OCI-LY1 (cell line): ENCODE data around the gene MEI1.

Experiments used
- H2AFZ ChIP-seq: fragments of 200-600 bp; sonication (generic), shearing (Covaris generic); 2 replicates; pipeline ENCODE4 v1.6.0; 2014; ENCODE audit warnings: antibody characterized with exemption, mild to moderate bottlenecking, low read length
- H3F3A ChIP-seq: fragments of 200-600 bp; sonication (generic), shearing (Covaris generic); 2 replicates; pipeline ENCODE4 v1.6.0; 2014; ENCODE audit warnings: mild to moderate bottlenecking, antibody characterized with exemption, low read length, moderate library complexity; ENCODE audit not compliant: insufficient read depth
- H3K27ac ChIP-seq: fragments of 200-600 bp; sonication (generic); 2 replicates; pipeline ENCODE4 v1.5.1; 2014; ENCODE audit warnings: low read length, mixed run types, mild to moderate bottlenecking, low read depth; ENCODE audit not compliant: poor library complexity, severe bottlenecking
- H3K27me3 ChIP-seq: fragments of 200-600 bp; sonication (generic); 2 replicates; pipeline ENCODE4 v1.6.0; 2014; ENCODE audit warnings: antibody characterized with exemption, mild to moderate bottlenecking, low read length, moderate library complexity; ENCODE audit not compliant: insufficient read depth
- H3K36me3 ChIP-seq: fragments of 200-600 bp; sonication (generic); 2 replicates; pipeline ENCODE4 v1.6.1; 2014; ENCODE audit warnings: mild to moderate bottlenecking, antibody characterized with exemption, low read length, moderate library complexity, mixed read lengths; ENCODE audit not compliant: insufficient read depth
- H3K4me1 ChIP-seq: fragments of 200-600 bp; sonication (generic); 2 replicates; pipeline ENCODE4 v1.5.1; 2014; ENCODE audit warnings: mild to moderate bottlenecking, low read length, moderate library complexity; ENCODE audit not compliant: insufficient read depth, severe bottlenecking
- H3K4me2 ChIP-seq: fragments of 200-600 bp; sonication (generic), shearing (Covaris generic); 2 replicates; pipeline ENCODE4 v1.6.1; 2014; ENCODE audit warnings: low read length
- H3K4me3 ChIP-seq: fragments of 200-600 bp; sonication (generic); 2 replicates; pipeline ENCODE4 v1.5.1; 2014; ENCODE audit warnings: low read length, low read depth, mild to moderate bottlenecking, mixed read lengths; ENCODE audit not compliant: poor library complexity, severe bottlenecking
- H3K79me2 ChIP-seq: fragments of 200-600 bp; shearing (Covaris generic); 2 replicates; pipeline ENCODE4 v1.6.1; 2016; ENCODE audit warnings: mixed run types, low read length, mixed read lengths; ENCODE audit not compliant: insufficient read depth
- H3K9ac ChIP-seq: fragments of 200-600 bp; sonication (generic), shearing (Covaris generic); 2 replicates; pipeline ENCODE4 v1.6.1; 2014; ENCODE audit warnings: mild to moderate bottlenecking, low read length, mixed read lengths
- H3K9me2 ChIP-seq: fragments of 200-600 bp; sonication (generic), shearing (Covaris generic); 2 replicates; pipeline ENCODE4 v1.6.1; 2014; ENCODE audit warnings: low read depth, mild to moderate bottlenecking, low read length, mixed read lengths
- H3K9me3 ChIP-seq: fragments of 200-600 bp; shearing (Covaris generic); 2 replicates; pipeline ENCODE4 v1.6.1; 2014; ENCODE audit warnings: low read length, mixed read lengths
- H4K20me1 ChIP-seq: fragments of 200-600 bp; sonication (generic), shearing (Covaris generic); 2 replicates; pipeline ENCODE4 v1.6.0; 2016; ENCODE audit warnings: mild to moderate bottlenecking, low read length; ENCODE audit not compliant: insufficient read depth
- EZH2 ChIP-seq: fragments of 200-600 bp; sonication (generic), shearing (Covaris generic); IDR thresholded peaks from 2 replicates; pipeline ENCODE4 v1.8.0; 2017; ENCODE audit warnings: borderline replicate concordance, mixed run types, mild to moderate bottlenecking, antibody characterized with exemption, low read length, moderate library complexity, mixed read lengths
- TF ChIP-seq, protein P1 (sequence below): fragments of 200-600 bp; sonication (generic), shearing (Covaris generic); IDR thresholded peaks from 2 replicates; pipeline ENCODE4 v1.5.1; 2017; ENCODE audit warnings: mild to moderate bottlenecking, antibody characterized with exemption, low read length, moderate library complexity, mixed read lengths

The MEI1 gene

DNA sequence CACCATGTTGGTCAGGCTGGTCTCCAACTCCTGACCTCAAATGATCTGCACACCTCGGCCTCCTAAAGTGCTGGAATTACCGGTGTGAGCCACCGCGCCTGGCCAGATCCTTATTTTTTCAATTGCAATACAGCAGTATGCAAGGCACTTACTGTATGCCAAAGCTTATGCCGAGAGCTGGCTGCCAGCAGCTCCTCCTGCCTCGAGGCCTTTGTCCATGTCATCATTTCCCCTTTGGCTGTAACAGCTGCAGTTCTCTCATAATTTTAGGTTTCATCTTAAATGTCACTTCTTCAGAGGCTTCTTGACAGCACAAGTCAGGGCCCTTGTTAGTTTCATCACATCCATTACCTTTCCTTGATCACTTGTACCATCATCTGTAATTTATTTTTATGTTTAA, 132.1 kb downstream of the MEI1 start:
- peaks cover 43% of the 10 kb centered on the region for H3K36me3 ChIP-seq
- peaks cover 34% of the 10 kb centered on the region for H3K79me2 ChIP-seq
- no peaks in the 10 kb centered on the region for H3F3A ChIP-seq
- no peaks in the 10 kb centered on the region for H4K20me1 ChIP-seq
- no peak overlapping the region for H3K4me2 ChIP-seq
- H3K9me3 ChIP-seq = peaks cover 6% of the 10 kb centered on the region; the same call in 1 of the 2 replicates
- peaks cover 33% of the 10 kb centered on the region for H3K4me1 ChIP-seq
- H3K27me3 ChIP-seq = no peaks in the 10 kb centered on the region
- H3K27ac ChIP-seq = peak overlapping the region; percentile 91
- H3K9me2 ChIP-seq = no peaks in the 10 kb centered on the region
- H2AFZ ChIP-seq = no peak overlapping the region
- H3K4me3 ChIP-seq = no peak overlapping the region
- no peak overlapping the region for H3K9ac ChIP-seq
- no peak for TF ChIP-seq EZH2
- TF ChIP-seq, protein P1, sequence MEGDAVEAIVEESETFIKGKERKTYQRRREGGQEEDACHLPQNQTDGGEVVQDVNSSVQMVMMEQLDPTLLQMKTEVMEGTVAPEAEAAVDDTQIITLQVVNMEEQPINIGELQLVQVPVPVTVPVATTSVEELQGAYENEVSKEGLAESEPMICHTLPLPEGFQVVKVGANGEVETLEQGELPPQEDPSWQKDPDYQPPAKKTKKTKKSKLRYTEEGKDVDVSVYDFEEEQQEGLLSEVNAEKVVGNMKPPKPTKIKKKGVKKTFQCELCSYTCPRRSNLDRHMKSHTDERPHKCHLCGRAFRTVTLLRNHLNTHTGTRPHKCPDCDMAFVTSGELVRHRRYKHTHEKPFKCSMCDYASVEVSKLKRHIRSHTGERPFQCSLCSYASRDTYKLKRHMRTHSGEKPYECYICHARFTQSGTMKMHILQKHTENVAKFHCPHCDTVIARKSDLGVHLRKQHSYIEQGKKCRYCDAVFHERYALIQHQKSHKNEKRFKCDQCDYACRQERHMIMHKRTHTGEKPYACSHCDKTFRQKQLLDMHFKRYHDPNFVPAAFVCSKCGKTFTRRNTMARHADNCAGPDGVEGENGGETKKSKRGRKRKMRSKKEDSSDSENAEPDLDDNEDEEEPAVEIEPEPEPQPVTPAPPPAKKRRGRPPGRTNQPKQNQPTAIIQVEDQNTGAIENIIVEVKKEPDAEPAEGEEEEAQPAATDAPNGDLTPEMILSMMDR = no peak

DNA sequence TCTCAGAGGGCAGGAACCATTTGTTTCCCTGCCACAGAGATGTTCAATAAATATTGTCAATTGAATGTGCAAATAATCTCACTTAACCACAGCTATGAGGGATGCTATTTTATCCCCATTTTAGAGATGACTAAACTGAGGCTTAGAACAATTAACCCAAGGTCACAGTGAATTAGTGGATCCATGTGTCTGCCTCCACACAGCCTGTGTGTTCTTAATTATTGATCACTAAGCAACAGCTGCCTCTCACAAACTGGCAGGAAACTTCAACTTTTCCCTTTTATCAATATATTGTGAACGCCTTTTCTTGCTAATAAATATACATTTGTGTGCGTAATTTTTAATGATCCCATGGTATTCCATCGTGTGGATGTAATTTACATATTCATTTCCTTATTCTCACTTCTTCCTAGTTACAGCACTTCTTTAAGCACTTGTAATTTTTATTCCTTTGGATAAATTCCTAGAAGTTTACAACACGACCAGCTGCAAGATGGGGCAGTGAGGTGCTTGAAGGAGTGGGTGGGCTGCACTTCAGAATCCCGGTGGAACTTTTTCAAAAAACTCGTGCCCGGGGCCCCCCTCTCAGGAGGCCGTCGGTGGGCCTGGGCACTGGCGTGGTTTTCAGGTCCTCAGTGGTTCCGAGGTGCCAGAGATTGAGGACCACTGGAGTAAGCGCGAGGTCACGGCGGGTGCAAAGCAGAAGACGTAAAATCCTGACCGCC, 132.7 kb downstream of the MEI1 start:
- Histone ChIP-seq H3K9ac (peak overlapping the region; percentile 67), H3K27me3 (no peaks in the 10 kb centered on the region), H3K27ac (peak overlapping the region; percentile 91), H3K4me2 (peak overlapping the region; percentile 64), H3K9me2 (no peaks in the 10 kb centered on the region), H2AFZ (no peak overlapping the region), H3K79me2 (peaks cover 40% of the 10 kb centered on the region), H4K20me1 (no peaks in the 10 kb centered on the region), H3K36me3 (peaks cover 49% of the 10 kb centered on the region), H3K4me1 (peaks cover 40% of the 10 kb centered on the region), H3F3A (no peaks in the 10 kb centered on the region), H3K4me3 (peak overlapping the region; percentile 97), H3K9me3 (peaks cover 6% of the 10 kb centered on the region; the same call in 1 of the 2 replicates)
- TF ChIP-seq EZH2 = no peak
- TF ChIP-seq, protein P1 = no peak

DNA sequence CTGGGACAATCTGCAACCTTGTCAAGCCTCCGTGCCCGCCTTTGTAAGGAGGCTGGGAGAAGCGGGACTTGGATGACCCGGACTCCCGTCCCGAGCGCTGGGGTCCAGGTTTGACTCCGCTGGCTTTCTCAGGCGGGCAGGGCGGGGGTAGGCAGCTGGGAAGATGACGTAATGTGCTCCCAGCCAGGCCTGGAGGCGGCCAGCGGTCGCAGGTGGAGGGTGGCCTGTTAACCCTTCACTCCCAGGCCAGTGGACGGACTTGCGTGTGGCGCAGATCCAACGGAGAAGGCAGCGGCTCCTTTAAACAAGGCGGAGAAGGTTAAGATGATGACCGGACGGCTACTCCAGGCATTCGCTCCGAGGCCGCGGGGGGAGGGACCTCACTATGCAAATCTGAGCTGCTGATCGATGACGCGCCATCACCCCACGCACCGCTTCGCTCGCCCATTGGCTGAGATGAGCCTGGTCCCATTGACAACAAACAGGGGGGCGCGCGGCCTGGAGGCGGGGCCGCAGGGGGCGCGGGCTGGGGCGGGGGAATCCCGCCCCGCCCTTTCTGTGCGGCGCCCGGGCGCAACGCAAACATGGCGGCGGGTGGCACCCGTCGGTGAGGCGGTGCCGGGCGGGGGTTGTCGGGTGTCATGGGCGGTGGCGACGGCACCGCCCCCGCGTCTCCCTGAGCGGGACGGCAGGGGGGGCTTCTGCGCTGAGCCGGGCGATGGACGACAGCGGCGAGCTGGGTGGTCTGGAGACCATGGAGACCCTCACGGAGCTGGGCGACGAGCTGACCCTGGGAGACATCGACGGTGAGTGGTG, 133.5 kb downstream of the MEI1 start, which contains the start of gene SREBF2:
Gene SREBF2 (plus strand): TSS at position 553 of the 816 bp plus-strand sequence. CDS start 166 bp downstream, at position 719.
- TF ChIP-seq EZH2 = no peak
- TF ChIP-seq, protein P1 = no peak
- no peaks in the 10 kb centered on the region for H3F3A ChIP-seq
- peak within 1 kb of the TSS; percentile 95 for H3K27ac ChIP-seq
- H3K9me3 ChIP-seq = peaks cover 6% of the 10 kb centered on the region; the same call in 1 of the 2 replicates
- H3K4me2 ChIP-seq = peak within 1 kb of the TSS; percentile 94
- peak within 1 kb of the TSS; percentile 99 for H3K9ac ChIP-seq
- peaks cover 44% of the 10 kb centered on the region for H3K79me2 ChIP-seq
- H3K9me2 ChIP-seq = no peaks in the 10 kb centered on the region
- no peaks in the 10 kb centered on the region for H3K27me3 ChIP-seq
- peaks cover 44% of the 10 kb centered on the region for H3K4me1 ChIP-seq
- H3K36me3 ChIP-seq = peaks cover 53% of the 10 kb centered on the region
- H4K20me1 ChIP-seq = no peaks in the 10 kb centered on the region
- no peak within 1 kb of the TSS for H2AFZ ChIP-seq
- peak within 1 kb of the TSS; percentile 97 for H3K4me3 ChIP-seq
